IMR-90 (cell line): ENCODE results near the gene TBXAS1. TPM values are rescaled to one million over a fixed set of nuclear protein-coding genes. Genes with fewer than 3 reads are reported as not detected.

ENCODE experiments used
- ATAC-seq: fragments of 200-7000 bp; cut with Tn5 transposase; 2 replicates; pipeline ENCODE4 v1.9.1; 2020; ENCODE audit warnings: low read depth, mild to moderate bottlenecking, moderate library complexity
- BruUV-seq: library from RNA; stranded (reverse); fragments of 400-500 nt; replicated peaks from 2 replicates; lab custom pipeline; 2021; lab: Mats Ljungman, UMichigan
- CTCF ChIA-PET: fragments of 300-600 bp; formaldehyde crosslinking; extraction: SDS; loops from one replicate; lab custom pipeline; 2021; ENCODE audit warnings: antibody characterized with exemption; lab: Yijun Ruan, JAX
- POLR2A ChIA-PET: fragments of 300-600 bp; sonication (Branson Sonifier 250); formaldehyde crosslinking; loops from one replicate; lab custom pipeline; 2022; ENCODE audit warnings: antibody characterized with exemption; ENCODE audit not compliant: unreplicated experiment; lab: Charles Lee
- DNase-seq: peaks from one replicate; pipeline ENCODE4 v3.0.0; 2013
- H2AFZ ChIP-seq: replicated peaks from 2 replicates; pipeline ENCODE3; 2013; ENCODE audit warnings: low read length, mild to moderate bottlenecking; ENCODE audit not compliant: poor library complexity
- H2AK5ac ChIP-seq: 2 replicates; pipeline ENCODE4 v1.6.1; 2013; ENCODE audit warnings: low read depth, low read length, inconsistent platforms
- H2AK9ac ChIP-seq: replicated peaks from 2 replicates; pipeline ENCODE3; 2013; ENCODE audit warnings: mild to moderate bottlenecking, low read depth, low read length, moderate library complexity; ENCODE audit not compliant: poor library complexity
- H2BK120ac ChIP-seq: 2 replicates; pipeline ENCODE4 v1.6.1; 2013; ENCODE audit warnings: low read depth, low read length, inconsistent platforms
- H2BK15ac ChIP-seq: 3 replicates; pipeline ENCODE4 v1.6.1; 2013; ENCODE audit warnings: low read depth, low read length, inconsistent platforms
- H2BK20ac ChIP-seq: 2 replicates; pipeline ENCODE4 v1.6.1; 2013; ENCODE audit warnings: low read depth, mild to moderate bottlenecking, inconsistent platforms, low read length, moderate library complexity
- H2BK5ac ChIP-seq: 2 replicates; pipeline ENCODE4 v1.6.1; 2013; ENCODE audit warnings: mild to moderate bottlenecking, low read depth, low read length, inconsistent platforms; ENCODE audit not compliant: poor library complexity, severe bottlenecking
- H3K14ac ChIP-seq: replicated peaks from 2 replicates; pipeline ENCODE4 v1.6.1; 2013; ENCODE audit warnings: low read depth, low read length, inconsistent platforms
- H3K18ac ChIP-seq: 2 replicates; pipeline ENCODE4 v1.6.1; 2013; ENCODE audit warnings: low read depth, low read length, control low read depth
- H3K23ac ChIP-seq: 2 replicates; pipeline ENCODE4 v1.6.1; 2013; ENCODE audit warnings: low read depth, low read length, inconsistent platforms
- H3K27ac ChIP-seq: 2 replicates; pipeline ENCODE4 v1.5.1; 2013; ENCODE audit warnings: mild to moderate bottlenecking, control low read depth, low read length; ENCODE audit not compliant: insufficient read depth
- H3K27me3 ChIP-seq: 2 replicates; pipeline ENCODE4 v1.6.1; 2013; ENCODE audit warnings: low read length; ENCODE audit not compliant: control insufficient read depth, insufficient read depth
- H3K36me3 ChIP-seq: 2 replicates; pipeline ENCODE4 v1.6.1; 2013; ENCODE audit warnings: low read length, mixed read lengths; ENCODE audit not compliant: control insufficient read depth, insufficient read depth
- H3K4ac ChIP-seq: 2 replicates; pipeline ENCODE4 v1.6.1; 2013; ENCODE audit warnings: low read depth, low read length, inconsistent platforms
- H3K4me1 ChIP-seq: 2 replicates; pipeline ENCODE4 v1.6.1; 2013; ENCODE audit warnings: low read length, mixed read lengths; ENCODE audit not compliant: control insufficient read depth, insufficient read depth
- H3K4me2 ChIP-seq: 2 replicates; pipeline ENCODE4 v1.6.1; 2013; ENCODE audit warnings: low read depth, mild to moderate bottlenecking, control low read depth, low read length, moderate library complexity
- H3K4me3 ChIP-seq: 2 replicates; pipeline ENCODE4 v1.5.1; 2013; ENCODE audit warnings: low read depth, mild to moderate bottlenecking, control low read depth, low read length, moderate library complexity; ENCODE audit not compliant: insufficient read depth
- H3K56ac ChIP-seq: 2 replicates; pipeline ENCODE4 v1.6.1; 2013; ENCODE audit warnings: low read length, inconsistent platforms; ENCODE audit not compliant: insufficient read depth; ENCODE audit errors: extremely low read depth
- H3K79me1 ChIP-seq, 2 experiments: 2 replicates each; pipeline ENCODE4 v1.6.1; 2013; ENCODE audit warnings: low read length in 2 of 2, inconsistent platforms in 1 of 2, low read depth in 1 of 2
- H3K9ac ChIP-seq: 2 replicates; pipeline ENCODE4 v1.6.1; 2013; ENCODE audit warnings: low read depth, low read length, control low read depth
- H3K9me1 ChIP-seq: 2 replicates; pipeline ENCODE4 v1.6.1; 2013; ENCODE audit warnings: low read length, inconsistent platforms; ENCODE audit not compliant: insufficient read depth
- H3K9me3 ChIP-seq: 2 replicates; pipeline ENCODE4 v1.6.1; 2013; ENCODE audit warnings: low read length; ENCODE audit not compliant: control insufficient read depth, insufficient read depth
- H4K20me1 ChIP-seq: 2 replicates; pipeline ENCODE4 v1.6.1; 2013; ENCODE audit warnings: low read length, inconsistent platforms; ENCODE audit not compliant: insufficient read depth
- H4K5ac ChIP-seq: 2 replicates; pipeline ENCODE4 v1.6.1; 2013; ENCODE audit warnings: mild to moderate bottlenecking, low read depth, low read length, control low read depth
- H4K8ac ChIP-seq, 2 experiments: 2 replicates each; pipeline ENCODE4 v1.6.1; 2013; ENCODE audit warnings: low read depth in 2 of 2, low read length in 2 of 2, control low read depth in 1 of 2, inconsistent platforms in 1 of 2
- H4K91ac ChIP-seq: 2 replicates; pipeline ENCODE4 v1.6.1; 2013; ENCODE audit warnings: low read depth, low read length, inconsistent platforms; ENCODE audit not compliant: insufficient read depth
- BHLHE40 ChIP-seq: fragments of 150-350 bp; IDR thresholded peaks from 2 replicates; pipeline ENCODE4 v1.6.1; 2016; ENCODE audit warnings: mild to moderate bottlenecking, low read depth, low read length
- CEBPB ChIP-seq: IDR thresholded peaks from 2 replicates; pipeline ENCODE4 v1.6.1; 2012; ENCODE audit warnings: low read depth, low read length, improper control_type of control experiment
- CTCF ChIP-seq: conservative IDR thresholded peaks from 2 replicates; pipeline ENCODE4 v1.5.1; 2012; ENCODE audit warnings: mild to moderate bottlenecking, low read depth, low read length, improper control_type of control experiment
- ELK1 ChIP-seq: fragments of 150-350 bp; IDR thresholded peaks from 2 replicates; pipeline ENCODE4 v1.6.1; 2016; ENCODE audit warnings: low read depth, mild to moderate bottlenecking, low read length, moderate library complexity, borderline replicate concordance
- FOS ChIP-seq: fragments of 150-350 bp; IDR thresholded peaks from 2 replicates; pipeline ENCODE4 v1.6.1; 2016; ENCODE audit warnings: low read depth, low read length
- MAFK ChIP-seq: IDR thresholded peaks from 2 replicates; pipeline ENCODE4 v1.6.1; 2012; ENCODE audit warnings: low read depth, low read length, improper control_type of control experiment
- MAZ ChIP-seq: IDR thresholded peaks from 2 replicates; pipeline ENCODE4 v1.6.1; 2012; ENCODE audit warnings: low read depth, mild to moderate bottlenecking, low read length, improper control_type of control experiment, moderate library complexity, borderline replicate concordance
- MXI1 ChIP-seq: IDR thresholded peaks from 2 replicates; pipeline ENCODE4 v1.6.1; 2012; ENCODE audit warnings: low read depth, mild to moderate bottlenecking, low read length, moderate library complexity, borderline replicate concordance
- SMC3 ChIP-seq: fragments of 150-350 bp; IDR thresholded peaks from 2 replicates; pipeline ENCODE4 v1.6.1; 2016; ENCODE audit warnings: low read depth, mild to moderate bottlenecking, antibody characterized with exemption, low read length, moderate library complexity
- USF2 ChIP-seq: fragments of 150-350 bp; IDR thresholded peaks from 2 replicates; pipeline ENCODE4 v1.6.1; 2017; ENCODE audit warnings: mild to moderate bottlenecking, antibody characterized with exemption, low read length, low read depth
- WGBS, 2 experiments: methylation state at CpG; one replicate each; pipeline versions ENCODE4 v1.1.5 to v1.1.7; 2013; ENCODE audit warnings: missing lambda C conversion rate in 2 of 2; ENCODE audit not compliant: insufficient read length in 1 of 2; ENCODE audit errors: extremely low coverage in 2 of 2; 5-methylcytosine and 5-hydroxymethylcytosine counted together
- dilution Hi-C: fragments of 300-500 bp; cut with HindIII; formaldehyde crosslinking; loops from one replicate; pipeline ENCODE4 v1.14.3; 2018; ENCODE audit warnings: low sequenced_read_pairs; ENCODE audit not compliant: unreplicated experiment
- in situ Hi-C: fragments of 300-500 bp; cut with MboI; formaldehyde crosslinking; loops from 3 replicates; pipeline ENCODE4 v1.14.3; 2019; ENCODE audit warnings: low sequenced_read_pairs, inconsistent platforms, mixed read lengths
- intact Hi-C: fragments of 100-400 bp; cut with micrococcal nuclease; formaldehyde crosslinking; loops from 2 replicates; pipeline ENCODE4 v1.10.0; 2022
- polyA plus RNA-seq, 3 experiments: library from polyadenylated mRNA; depleted of rRNA; stranded (reverse); fragments of >200 nt; gene quantifications; 2 replicates each; pipeline ENCODE4 v1.2.3, GENCODE V29; 2012; ENCODE audit warnings: low replicate concordance in 1 of 3
- total RNA-seq: library from RNA; depleted of rRNA; stranded (reverse); fragments of >200 nt; gene quantifications from 2 replicates; pipeline ENCODE4 v1.2.3, GENCODE V29; 2012

The TBXAS1 gene
- total and polyA plus RNA-seq, 2 of the 4 experiments (the other 2 are of a cell fraction), result 5.9 to 10.8 TPM

- Histone ChIP-seq H3K79me1 (no peaks in the 10 kb centered on the region), H3K4me3 (no peak overlapping the region), H3K23ac (no peak overlapping the region), H3K4me1 (peaks cover 13% of the 10 kb centered on the region; the same call in 1 of the 2 replicates), H2AK5ac (no peak overlapping the region), H3K36me3 (no peaks in the 10 kb centered on the region), H3K4me2 (no peak overlapping the region), H4K20me1 (no peaks in the 10 kb centered on the region), H3K9ac (no peak overlapping the region), H3K56ac (no peak overlapping the region), H3K9me1 (no peaks in the 10 kb centered on the region), H3K18ac (no peak overlapping the region), H3K4ac (no peak overlapping the region), H4K91ac (no peak overlapping the region), H2BK120ac (no peak overlapping the region), H3K27ac (no peak overlapping the region), H2BK15ac (no peak overlapping the region), H2AFZ (no peak overlapping the region), H3K27me3 (0 out of 2 replicates have a peak, but pooled peaks cover 3% of the 10 kb centered on the region), H4K8ac (no peak overlapping the region), H2AK9ac (no peak overlapping the region), H3K14ac (no peak overlapping the region), H2BK20ac (no peak overlapping the region), H2BK5ac (no peak overlapping the region), H4K5ac (no peak overlapping the region), H3K9me3 (no peaks in the 10 kb centered on the region)
- DNase-seq, result no peak
- in situ Hi-C loops (no loop called here), dilution Hi-C loops (no loop called here), intact Hi-C loops (no loop called here)
- CTCF ChIA-PET, result no interaction called here
- WGBS, 2 experiments, result no CpG with 5 or more reads among the region's 17 CpGs
- TF ChIP-seq CTCF (no peak), BHLHE40 (no peak), CEBPB (no peak), ELK1 (no peak), MXI1 (no peak), SMC3 (no peak), FOS (no peak), MAZ (no peak), USF2 (no peak), MAFK (no peak)
- BruUV-seq, result no TSS peak
- no peak for ATAC-seq
- POLR2A ChIA-PET, result no interaction called here
These were observed 148.0 kb downstream of the TBXAS1 start for GRCh38 chr7:139976838-139977656.
